Ovary (tissue), 9 donors: ENCODE measurements around the gene CCIN. TPM values are rescaled to one million over a fixed set of nuclear protein-coding genes. Genes with fewer than 3 reads are reported as not detected.
A peak's percentile ranks its signal among the peaks of the same experiment; 100 is the strongest.

Experiments used
- DNase-seq, 5 donors: peaks; one replicate each; pipeline ENCODE4 v3.0.0-alpha.2; 2019 to 2020
- H3K27ac ChIP-seq, 2 donors: fragments of 200-600 bp; one replicate each; pipeline versions ENCODE4 v1.5.1 to v1.8.0; 2019 to 2022
- H3K27me3 ChIP-seq: fragments of 200-600 bp; one replicate; pipeline ENCODE4 v1.8.0; 2022
- H3K36me3 ChIP-seq: fragments of 200-600 bp; sonication (generic); one replicate; pipeline ENCODE4 v1.5.1; 2019
- H3K4me1 ChIP-seq: one replicate; pipeline ENCODE4 v1.8.1; 2013; ENCODE audit warnings: mild to moderate bottlenecking, moderate library complexity; ENCODE audit not compliant: insufficient read depth
- H3K4me3 ChIP-seq: fragments of 200-600 bp; sonication (generic); one replicate; pipeline ENCODE4 v1.5.1; 2017
- H3K9me3 ChIP-seq, 2 donors: fragments of 200-600 bp in 1 of 2; sonication (generic) in 1 of 2; one replicate each; pipeline versions ENCODE4 v1.5.1 to v1.8.1; 2013 to 2019; ENCODE audit warnings: mild to moderate bottlenecking in 1 of 2, moderate library complexity in 1 of 2
- CTCF ChIP-seq, 3 donors: fragments of 450-650 bp in 2 of 3; fragments of 200-600 bp in 1 of 3; IDR thresholded peaks; one replicate each; pipeline versions ENCODE4 v1.5.1 to v1.8.0; 2016 to 2022; ENCODE audit warnings: antibody characterized with exemption in 3 of 3, mild to moderate bottlenecking in 1 of 3
- EP300 ChIP-seq: sonication (generic); formaldehyde crosslinking; IDR thresholded peaks from one replicate; pipeline ENCODE4 v1.6.1; 2017; ENCODE audit warnings: antibody characterized with exemption
- POLR2A ChIP-seq: fragments of 450-650 bp; IDR thresholded peaks from one replicate; pipeline ENCODE4 v1.6.1; 2017; ENCODE audit warnings: antibody characterized with exemption, mild to moderate bottlenecking, moderate library complexity
- WGBS, 3 donors: extraction: QIAGEN DNeasy Blood & Tissue Kit in 1 of 3; methylation state at CpG; one replicate each; pipeline versions ENCODE4 v1.1.5 to v1.1.7; 2013 to 2017; 5-methylcytosine and 5-hydroxymethylcytosine counted together
- intact Hi-C, 4 donors: fragments of 100-400 bp; cut with DNase I; formaldehyde crosslinking; loops; one replicate each; pipeline versions ENCODE4 v1.11.0 to v1.15.1; 2022 to 2023
- polyA plus RNA-seq, 2 donors: library from polyadenylated mRNA; stranded (reverse); fragments of 200-250 nt in 1 of 2; fragments of 350-450 nt in 1 of 2; fragmentation: Illumina TruSeq in 1 of 2; extraction: RNeasy Lipid Tissue Mini Kit (QIAGEN cat#74804) in 1 of 2; gene quantifications; one replicate each; pipeline ENCODE4 v1.2.3, GENCODE V29; 2013 to 2014
- total RNA-seq, 7 donors: library from RNA; depleted of rRNA in 2 of 7; stranded (reverse); fragments of >200 nt in 2 of 7; fragmentation: NEBNext Ultra II Directional in 3 of 7; extraction: Animal tissue kit (Norgen Biotek cat#: 25700) in 3 of 7; gene quantifications; one replicate each; pipeline versions ENCODE4 v1.1.0 to v1.2.4, GENCODE V29; 2016 to 2023
- donor health status: DM: no; HTN: no; CAD: no; lungs with moderate emphysema.
- donor health status: DM: no; HTN: no; CAD: no.
- donor health status: Bipolar disorder and iron deficiency.
- donor health status: DM: yes; HTN: yes; CAD: no.
- donor health status: DM: no; HTN: no; CAD: no.
- donor health status: DM: yes; HTN: yes; CAD: no.

The CCIN gene
- total and polyA plus RNA-seq, 9 donors: 0.15 to 0.33 (median 0.28) TPM; not detected in 5

- WGBS, 3 donors: 91 to 94% (median 91%) methylated on average over 4 of the region's 4 CpGs
- DNase-seq: no peak
- Histone ChIP-seq H3K4me3 (no peak overlapping the region), H3K27me3 (no peaks in the 10 kb centered on the region), H3K36me3 (no peaks in the 10 kb centered on the region), H3K27ac (peak overlapping the region in 1 of 2 donors; percentile 36), H3K9me3 (no peaks in the 10 kb centered on the region), H3K4me1 (peaks cover 14% of the 10 kb centered on the region)
- TF ChIP-seq POLR2A: no peak
- intact Hi-C loops: no loop called here
These were observed 44.2 kb downstream of the CCIN start for GRCh38 chr9:36213387-36213786.

GRCh38 chr9:36213989-36214388 lies 44.8 kb downstream of the CCIN start:
- no peaks in the 10 kb centered on the region for H3K9me3 ChIP-seq
- H3K4me1 ChIP-seq: peaks cover 12% of the 10 kb centered on the region
- intact Hi-C loops: no loop called here
- H3K27me3 ChIP-seq: no peaks in the 10 kb centered on the region
- no peak overlapping the region for H3K4me3 ChIP-seq
- peak overlapping the region in 1 of 2 donors; percentile 36 for H3K27ac ChIP-seq
- WGBS, 3 donors: 48 to 50% (median 49%) methylated on average over 4 of the region's 4 CpGs
- H3K36me3 ChIP-seq: no peaks in the 10 kb centered on the region
- DNase-seq: peak in 4 of 5 donors; percentile 25 to 61 (median 48)
- TF ChIP-seq CTCF (IDR thresholded peaks at IDR 0.05) (no peak), POLR2A (no peak), EP300 (no peak)

- intact Hi-C loops: no loop called here
- Histone ChIP-seq H3K4me1 (peaks cover 12% of the 10 kb centered on the region), H3K27ac (peak overlapping the region in 1 of 2 donors; percentile 36), H3K4me3 (no peak overlapping the region), H3K36me3 (no peaks in the 10 kb centered on the region), H3K27me3 (no peaks in the 10 kb centered on the region), H3K9me3 (no peaks in the 10 kb centered on the region)
- TF ChIP-seq POLR2A (no peak), CTCF (IDR thresholded peaks at IDR 0.05) (no peak), EP300 (no peak)
- DNase-seq: no peak
These were observed 45.4 kb downstream of the CCIN start for GRCh38 chr9:36214571-36214970.

- 62 to 64% (median 63%) methylated on average over 13 of the region's 13 CpGs for WGBS, 3 donors
These were observed 48.2 kb downstream of the CCIN start for GRCh38 chr9:36217256-36217968.

More at GRCh38 chr9:36217256-36217968, 48.2 kb downstream of the CCIN start:
- TF ChIP-seq POLR2A (no peak), CTCF (IDR thresholded peaks at IDR 0.05) (no peak), EP300 (no peak)
- DNase-seq: no peak
- peaks cover 0 to 2% of the 10 kb centered on the region in 2 donors for H3K9me3 ChIP-seq
- peaks cover 2% of the 10 kb centered on the region for H3K4me1 ChIP-seq
- H3K27me3 ChIP-seq: no peaks in the 10 kb centered on the region
- intact Hi-C loops: no loop called here
- no peaks in the 10 kb centered on the region for H3K36me3 ChIP-seq
- no peak overlapping the region for H3K4me3 ChIP-seq
- H3K27ac ChIP-seq: no peak overlapping the region
